ENCODE results near the gene TBPL1.

The TBPL1 gene

DNA sequence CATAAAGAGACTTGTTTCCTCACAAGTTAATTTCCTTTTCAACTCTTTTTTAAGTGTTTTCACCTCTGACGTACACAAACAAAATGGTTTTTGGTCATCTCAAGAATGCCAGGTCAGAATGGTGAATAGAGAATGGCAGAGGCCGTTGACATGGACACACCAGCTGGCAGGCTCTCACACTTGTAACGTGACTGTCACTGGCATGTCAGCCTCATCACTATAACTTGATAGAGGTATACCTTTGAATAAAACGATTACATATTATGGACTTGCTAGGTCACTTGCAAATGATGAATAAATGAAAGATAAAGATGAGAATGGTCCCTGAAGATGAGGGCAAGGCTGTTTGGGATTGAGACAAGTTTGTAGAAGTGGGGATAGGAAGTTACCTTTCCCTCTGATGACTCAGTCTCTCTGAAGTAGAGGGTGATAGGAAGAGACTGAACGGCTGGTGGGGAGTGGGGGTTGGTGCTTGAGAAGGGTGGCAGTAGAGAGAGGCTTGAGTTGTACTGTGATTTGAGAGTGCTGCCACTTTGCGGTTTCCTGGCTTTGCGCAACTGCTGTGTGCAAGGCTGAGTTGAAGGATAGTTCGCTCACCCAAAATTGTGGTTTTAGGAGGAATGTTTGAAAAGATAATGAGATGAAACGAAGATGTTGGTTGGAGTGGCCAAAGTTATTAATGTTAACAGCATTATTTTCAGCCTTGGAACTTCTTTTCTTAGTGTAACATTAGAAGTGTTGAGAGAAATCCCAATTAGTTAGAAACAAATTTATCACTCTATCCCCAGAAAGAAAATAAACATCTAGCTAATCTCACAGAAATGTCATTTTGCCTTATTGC, 30.3 kb downstream of the TBPL1 start:
- Histone ChIP-seq H3K9me3 (replicated peaks; ENCODE audit: insufficient read depth, low read length) (no peaks in the 10 kb centered on the region), H3K27ac (ENCODE audit: low read length) (no peak overlapping the region), H4K20me1 (ENCODE audit: insufficient read depth, low read length) (no peaks in the 10 kb centered on the region), H3F3A (ENCODE audit: insufficient read depth, low read length) (no peaks in the 10 kb centered on the region), H3K36me3 (replicated peaks; ENCODE audit: insufficient read depth, low read length) (no peaks in the 10 kb centered on the region), H3K79me2 (ENCODE audit: low read length) (peaks cover 6% of the 10 kb centered on the region; the same call in 1 of the 2 replicates), H3K4me1 (ENCODE audit: low read length) (peaks cover 8% of the 10 kb centered on the region), H3K4me3 (ENCODE audit: low read length) (no peak overlapping the region), H3K9me2 (replicated peaks; ENCODE audit: insufficient read depth, low read length) (no peaks in the 10 kb centered on the region), H3K9ac (ENCODE audit: low read length) (no peak overlapping the region), H3K27me3 (replicated peaks; ENCODE audit: insufficient read depth, low read length) (no peaks in the 10 kb centered on the region), H3K4me2 (ENCODE audit: low read depth, low read length) (no peak overlapping the region), H2AFZ (ENCODE audit: low read length) (no peak overlapping the region)
- no peak for TF ChIP-seq EZH2phosphoT487 (IDR thresholded peaks at IDR 0.05; ENCODE audit: low read length)
- TF ChIP-seq, protein P1, sequence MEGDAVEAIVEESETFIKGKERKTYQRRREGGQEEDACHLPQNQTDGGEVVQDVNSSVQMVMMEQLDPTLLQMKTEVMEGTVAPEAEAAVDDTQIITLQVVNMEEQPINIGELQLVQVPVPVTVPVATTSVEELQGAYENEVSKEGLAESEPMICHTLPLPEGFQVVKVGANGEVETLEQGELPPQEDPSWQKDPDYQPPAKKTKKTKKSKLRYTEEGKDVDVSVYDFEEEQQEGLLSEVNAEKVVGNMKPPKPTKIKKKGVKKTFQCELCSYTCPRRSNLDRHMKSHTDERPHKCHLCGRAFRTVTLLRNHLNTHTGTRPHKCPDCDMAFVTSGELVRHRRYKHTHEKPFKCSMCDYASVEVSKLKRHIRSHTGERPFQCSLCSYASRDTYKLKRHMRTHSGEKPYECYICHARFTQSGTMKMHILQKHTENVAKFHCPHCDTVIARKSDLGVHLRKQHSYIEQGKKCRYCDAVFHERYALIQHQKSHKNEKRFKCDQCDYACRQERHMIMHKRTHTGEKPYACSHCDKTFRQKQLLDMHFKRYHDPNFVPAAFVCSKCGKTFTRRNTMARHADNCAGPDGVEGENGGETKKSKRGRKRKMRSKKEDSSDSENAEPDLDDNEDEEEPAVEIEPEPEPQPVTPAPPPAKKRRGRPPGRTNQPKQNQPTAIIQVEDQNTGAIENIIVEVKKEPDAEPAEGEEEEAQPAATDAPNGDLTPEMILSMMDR (IDR thresholded peaks at IDR 0.05; ENCODE audit: low read length) = no peak
- TF ChIP-seq EZH2 (optimal IDR thresholded peaks at IDR 0.05; ENCODE audit: low read depth, low read length) = no peak
- no peak for DNase-seq

DNA sequence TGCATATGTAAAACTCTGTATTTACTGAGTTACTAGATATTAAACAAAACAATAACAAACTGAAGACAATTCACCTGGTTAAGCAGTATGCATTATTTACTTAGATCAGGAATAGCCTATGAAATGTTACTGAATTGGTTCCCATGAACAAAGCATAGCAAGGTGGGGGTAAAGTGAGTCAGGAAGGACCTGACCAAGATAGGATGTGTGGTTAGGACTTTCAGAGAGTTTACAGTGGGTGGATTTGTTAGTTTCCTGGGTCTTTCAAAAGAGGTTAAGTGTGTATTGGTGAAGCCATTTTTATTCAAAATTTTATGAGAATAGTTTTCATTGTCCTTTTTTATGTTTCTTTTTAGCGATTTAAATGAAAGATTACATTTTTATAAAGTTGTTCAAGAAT, 32.9 kb downstream of the TBPL1 start:
- no peak overlapping the region for H3K9ac ChIP-seq (ENCODE audit: low read length)
- H3K4me2 ChIP-seq (ENCODE audit: low read depth, low read length) = no peak overlapping the region
- no peak overlapping the region for H2AFZ ChIP-seq (ENCODE audit: low read length)
- H3K27ac ChIP-seq (ENCODE audit: low read length) = no peak overlapping the region
- no peaks in the 10 kb centered on the region for H3K36me3 ChIP-seq (replicated peaks; ENCODE audit: insufficient read depth, low read length)
- H3K4me1 ChIP-seq (ENCODE audit: low read length) = no peaks in the 10 kb centered on the region
- H4K20me1 ChIP-seq (ENCODE audit: insufficient read depth, low read length) = no peaks in the 10 kb centered on the region
- H3K79me2 ChIP-seq (ENCODE audit: low read length) = no peaks in the 10 kb centered on the region
- DNase-seq = no peak
- no peaks in the 10 kb centered on the region for H3K27me3 ChIP-seq (replicated peaks; ENCODE audit: insufficient read depth, low read length)
- H3K9me2 ChIP-seq (replicated peaks; ENCODE audit: insufficient read depth, low read length) = no peaks in the 10 kb centered on the region
- H3K4me3 ChIP-seq (ENCODE audit: low read length) = no peak overlapping the region
- TF ChIP-seq, protein P1 (IDR thresholded peaks at IDR 0.05; ENCODE audit: low read length) = no peak
- no peak for TF ChIP-seq EZH2phosphoT487 (IDR thresholded peaks at IDR 0.05; ENCODE audit: low read length)
- no peak for TF ChIP-seq EZH2 (optimal IDR thresholded peaks at IDR 0.05; ENCODE audit: low read depth, low read length)
- H3F3A ChIP-seq (ENCODE audit: insufficient read depth, low read length) = no peaks in the 10 kb centered on the region
- H3K9me3 ChIP-seq (replicated peaks; ENCODE audit: insufficient read depth, low read length) = no peaks in the 10 kb centered on the region

DNA sequence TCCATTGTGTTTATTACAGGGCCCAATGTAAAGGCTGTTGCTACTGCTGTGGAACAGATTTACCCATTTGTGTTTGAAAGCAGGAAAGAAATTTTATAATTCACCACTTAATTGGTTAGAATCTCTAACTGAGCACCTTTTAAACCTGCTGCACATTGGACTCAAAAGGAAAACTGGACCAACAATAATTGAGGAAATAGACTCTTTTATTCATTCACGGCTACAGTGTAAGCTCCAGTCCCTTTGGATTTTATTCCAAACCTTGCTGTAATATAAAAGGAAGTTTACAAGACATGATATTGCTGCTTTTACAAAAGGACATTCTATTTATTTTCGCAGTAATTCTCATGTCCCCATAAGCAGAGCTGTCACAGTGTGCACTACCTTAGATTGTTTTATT, 33.9 kb downstream of the TBPL1 start:
- no peak overlapping the region for H3K9ac ChIP-seq (ENCODE audit: low read length)
- no peaks in the 10 kb centered on the region for H3K9me3 ChIP-seq (replicated peaks; ENCODE audit: insufficient read depth, low read length)
- TF ChIP-seq, protein P1 (IDR thresholded peaks at IDR 0.05; ENCODE audit: low read length) = no peak
- no peak for TF ChIP-seq EZH2 (optimal IDR thresholded peaks at IDR 0.05; ENCODE audit: low read depth, low read length)
- no peak for TF ChIP-seq EZH2phosphoT487 (IDR thresholded peaks at IDR 0.05; ENCODE audit: low read length)
- no peak for DNase-seq
- no peaks in the 10 kb centered on the region for H3K9me2 ChIP-seq (replicated peaks; ENCODE audit: insufficient read depth, low read length)
- H3K79me2 ChIP-seq (ENCODE audit: low read length) = no peaks in the 10 kb centered on the region
- no peaks in the 10 kb centered on the region for H3K36me3 ChIP-seq (replicated peaks; ENCODE audit: insufficient read depth, low read length)
- no peak overlapping the region for H3K27ac ChIP-seq (ENCODE audit: low read length)
- H3K4me2 ChIP-seq (ENCODE audit: low read depth, low read length) = no peak overlapping the region
- H2AFZ ChIP-seq (ENCODE audit: low read length) = no peak overlapping the region
- no peaks in the 10 kb centered on the region for H3F3A ChIP-seq (ENCODE audit: insufficient read depth, low read length)
- H4K20me1 ChIP-seq (ENCODE audit: insufficient read depth, low read length) = no peaks in the 10 kb centered on the region
- H3K4me3 ChIP-seq (ENCODE audit: low read length) = no peak overlapping the region
- H3K27me3 ChIP-seq (replicated peaks; ENCODE audit: insufficient read depth, low read length) = no peaks in the 10 kb centered on the region
- H3K4me1 ChIP-seq (ENCODE audit: low read length) = no peaks in the 10 kb centered on the region
